ENCODE data around the gene ACO1.

The ACO1 gene

GRCh38 chr9:32431940-32432555 is 47.6 kb downstream of the ACO1 start:
- DNase-seq (ENCODE audit: extremely low read depth, low read depth): peak; percentile 18
- peak; percentile 52 for TF ChIP-seq CTCF (IDR thresholded peaks at IDR 0.05; ENCODE audit: low read depth, low read length)

DNA sequence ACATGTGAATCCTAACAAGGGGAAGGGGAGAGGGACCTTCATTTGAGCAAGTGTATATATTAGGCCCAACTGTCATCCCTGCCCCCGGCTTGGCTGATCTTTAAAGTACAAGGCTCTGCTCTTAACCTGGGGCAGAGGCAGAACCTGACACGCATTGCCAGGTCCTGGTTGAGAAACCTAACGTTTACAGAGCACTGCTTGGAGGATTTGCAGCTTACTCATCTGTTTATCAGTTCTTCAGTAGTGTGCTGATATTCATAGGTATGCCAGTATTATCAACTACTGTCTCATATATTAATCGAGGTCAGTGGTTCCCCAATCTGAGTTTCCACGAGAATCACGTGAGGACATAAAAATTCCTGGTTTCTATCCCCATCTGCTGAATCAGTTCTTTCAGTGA is 50.4 kb downstream of the ACO1 start:
- DNase-seq (ENCODE audit: extremely low read depth, low read depth): no peak
- no peak for TF ChIP-seq CTCF (IDR thresholded peaks at IDR 0.05; ENCODE audit: low read depth, low read length)

DNA sequence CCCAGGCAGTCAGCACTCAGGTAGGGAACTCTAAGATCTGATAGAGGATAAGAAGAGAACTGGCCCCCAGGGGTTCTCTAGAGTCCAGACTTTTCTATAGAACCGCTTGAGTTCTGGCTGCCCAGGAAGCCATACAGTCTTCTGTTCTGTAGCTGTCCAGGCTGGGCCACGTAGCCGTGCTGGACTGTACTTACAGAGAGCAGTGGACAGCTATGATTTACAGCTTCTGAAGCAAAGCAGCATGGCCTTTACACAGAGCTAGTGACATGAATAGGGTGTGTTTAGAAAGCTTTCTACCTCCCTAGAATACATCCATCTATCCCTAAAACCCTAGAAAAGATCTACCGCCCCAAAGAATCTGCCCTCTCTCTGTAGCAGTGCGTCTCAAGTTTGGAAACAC is 57.2 kb downstream of the ACO1 start:
- no peak for TF ChIP-seq CTCF (IDR thresholded peaks at IDR 0.05; ENCODE audit: low read depth, low read length)
- DNase-seq (ENCODE audit: extremely low read depth, low read depth): no peak

DNA sequence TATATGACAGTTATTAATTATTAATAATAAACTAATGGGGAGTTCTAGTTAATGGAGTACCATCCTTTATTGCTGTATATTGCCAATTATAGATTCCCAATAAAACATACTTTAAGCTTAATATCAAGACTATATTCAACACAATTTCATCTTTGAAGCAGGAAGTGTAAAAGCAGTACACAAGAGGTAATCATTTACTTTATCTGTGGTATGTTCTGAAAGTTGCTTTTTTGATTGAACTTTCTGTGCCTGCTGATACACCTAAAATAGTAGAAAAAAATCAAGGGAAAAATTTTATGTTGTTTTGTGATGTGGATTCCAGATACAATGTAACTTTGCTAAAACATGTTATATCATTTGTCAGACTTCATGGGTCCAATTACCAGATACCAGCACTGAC is 58.0 kb downstream of the ACO1 start:
- no peak for TF ChIP-seq CTCF (IDR thresholded peaks at IDR 0.05; ENCODE audit: low read depth, low read length)
- DNase-seq (ENCODE audit: extremely low read depth, low read depth): no peak

DNA sequence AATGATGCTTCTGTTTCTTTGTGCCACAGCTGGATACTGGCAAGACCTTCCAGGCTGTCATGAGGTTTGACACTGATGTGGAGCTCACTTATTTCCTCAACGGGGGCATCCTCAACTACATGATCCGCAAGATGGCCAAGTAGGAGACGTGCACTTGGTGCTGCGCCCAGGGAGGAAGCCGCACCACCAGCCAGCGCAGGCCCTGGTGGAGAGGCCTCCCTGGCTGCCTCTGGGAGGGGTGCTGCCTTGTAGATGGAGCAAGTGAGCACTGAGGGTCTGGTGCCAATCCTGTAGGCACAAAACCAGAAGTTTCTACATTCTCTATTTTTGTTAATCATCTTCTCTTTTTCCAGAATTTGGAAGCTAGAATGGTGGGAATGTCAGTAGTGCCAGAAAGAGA is 65.5 kb downstream of the ACO1 start:
- TF ChIP-seq CTCF (IDR thresholded peaks at IDR 0.05; ENCODE audit: low read depth, low read length): no peak
- no peak for DNase-seq (ENCODE audit: extremely low read depth, low read depth)

DNA sequence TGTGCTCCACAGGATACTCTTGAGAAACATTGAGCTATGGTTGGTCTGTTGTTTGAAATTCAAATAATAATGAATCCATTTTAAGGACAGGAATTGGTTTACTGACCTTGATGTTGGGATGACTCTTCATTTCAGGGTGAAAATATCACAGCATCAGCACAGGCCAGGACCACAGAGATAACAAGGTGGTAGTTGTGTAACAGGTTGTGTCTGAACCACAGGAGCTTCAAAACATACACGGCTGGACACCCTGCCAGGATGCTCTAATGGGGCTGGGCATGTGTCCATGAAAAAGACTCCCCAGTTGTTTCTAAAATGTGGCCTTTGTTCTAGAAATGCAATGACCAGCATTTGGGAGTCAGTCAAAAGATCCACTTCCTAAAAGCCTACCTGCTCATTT is 69.8 kb downstream of the ACO1 start:
- DNase-seq (ENCODE audit: extremely low read depth, low read depth): no peak
- TF ChIP-seq CTCF (IDR thresholded peaks at IDR 0.05; ENCODE audit: low read depth, low read length): no peak

DNA sequence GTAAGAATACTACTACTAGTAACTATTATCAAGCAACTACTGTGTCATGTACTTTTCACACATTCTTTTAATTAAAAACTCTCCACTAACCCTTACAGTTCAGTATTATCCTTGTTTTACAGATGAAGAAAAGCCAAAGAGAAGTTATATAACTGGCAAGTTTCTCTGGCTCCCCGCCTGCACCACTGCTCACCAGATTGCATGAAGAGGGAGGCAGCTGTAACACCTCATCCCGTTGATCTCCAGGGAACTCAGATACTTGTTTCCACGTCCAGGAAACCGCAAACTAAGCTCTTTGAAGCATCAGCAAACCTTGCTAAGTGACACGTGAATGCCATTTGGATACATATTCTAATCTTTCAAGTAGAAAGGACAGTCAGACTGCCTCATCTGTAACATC is 71.3 kb downstream of the ACO1 start:
- DNase-seq (ENCODE audit: extremely low read depth, low read depth): no peak
- no peak for TF ChIP-seq CTCF (IDR thresholded peaks at IDR 0.05; ENCODE audit: low read depth, low read length)
